RPMI8226 (cell line): Measurements from ENCODE around the gene FRS2.
A peak's percentile ranks its signal among the peaks of the same experiment; 100 is the strongest.
"Not testable (repeated sequence)": the region's sequence is repeated elsewhere in the genome, so short reads cannot be mapped to it uniquely, and the experiment has no call there.

Experiments used
- DNase-seq: peaks from one replicate; pipeline ENCODE4 v3.0.0-alpha.2; 2015

The FRS2 gene

DNA sequence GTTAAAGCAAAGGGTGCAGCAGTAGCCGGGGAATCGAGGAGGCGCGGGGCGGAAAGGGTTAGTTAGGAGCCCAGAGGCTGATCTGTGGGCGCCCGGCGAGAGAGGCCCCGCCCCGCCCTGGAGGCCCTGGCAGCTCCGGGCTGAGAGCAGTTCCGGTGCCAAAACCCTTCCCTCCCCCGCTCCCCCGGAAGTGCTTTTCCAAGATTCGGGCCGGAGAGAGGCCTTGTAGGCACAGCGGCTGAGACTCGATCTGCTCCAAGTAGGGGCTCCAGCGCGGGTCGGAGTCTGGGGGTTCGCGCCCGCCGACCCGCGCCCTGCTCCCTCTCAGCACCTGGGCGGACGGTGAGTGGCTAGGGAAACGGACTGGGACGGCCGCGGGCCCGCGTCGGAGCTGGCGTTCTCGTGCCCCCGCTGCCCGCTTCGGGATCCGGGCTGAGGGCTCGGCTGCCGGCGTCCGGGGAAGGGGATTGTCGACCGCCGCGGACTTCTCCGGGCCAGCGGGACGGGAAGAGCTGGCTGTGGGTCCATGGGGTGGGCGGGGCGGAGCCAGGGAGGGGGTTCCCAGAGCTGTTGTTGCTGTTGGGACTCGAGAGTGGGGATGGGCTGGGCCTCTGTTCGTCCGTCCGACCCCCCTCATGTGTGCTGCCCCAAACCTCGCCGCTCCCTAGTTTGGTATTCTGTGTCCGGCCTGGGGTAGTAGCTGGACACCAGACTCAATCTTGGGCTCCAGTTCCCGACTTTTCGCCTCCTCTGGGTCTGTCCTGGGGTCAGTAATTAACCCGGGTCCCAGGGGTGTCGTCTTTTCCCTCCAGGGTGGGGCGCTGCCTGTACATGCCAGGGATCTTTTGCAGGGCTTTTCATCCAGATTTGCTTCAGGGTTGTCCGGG is at the start of gene FRS2:
Gene FRS2, plus strand, starts transcription at position 200 of the 887 bp plus-strand sequence. CDS start 98,643 bp downstream, outside the sequence.
- peak; percentile 92 for DNase-seq

DNA sequence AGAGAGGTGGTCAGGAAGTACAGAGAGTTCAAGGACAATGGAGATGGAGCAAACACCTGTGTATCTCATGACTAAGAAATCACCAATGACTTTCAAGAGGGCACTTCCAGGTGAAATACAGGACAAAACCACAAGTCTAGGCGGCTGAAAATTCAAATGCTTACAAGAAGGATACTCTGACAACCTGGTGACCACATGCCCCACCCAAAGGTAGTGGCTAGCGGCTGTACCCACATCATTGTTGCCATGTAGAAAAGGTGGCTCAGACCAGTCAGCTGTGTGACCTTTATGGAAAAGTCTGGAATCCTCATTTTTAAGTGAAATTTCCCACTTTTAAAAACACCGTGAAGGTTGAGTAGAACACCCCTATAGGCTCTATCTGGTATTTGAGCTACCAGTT is 48.6 kb upstream of the FRS2 start:
- DNase-seq: no peak

- no peak for DNase-seq
Measured at GRCh38 chr12:69423037-69423905, 46.9 kb upstream of the FRS2 start.

DNA sequence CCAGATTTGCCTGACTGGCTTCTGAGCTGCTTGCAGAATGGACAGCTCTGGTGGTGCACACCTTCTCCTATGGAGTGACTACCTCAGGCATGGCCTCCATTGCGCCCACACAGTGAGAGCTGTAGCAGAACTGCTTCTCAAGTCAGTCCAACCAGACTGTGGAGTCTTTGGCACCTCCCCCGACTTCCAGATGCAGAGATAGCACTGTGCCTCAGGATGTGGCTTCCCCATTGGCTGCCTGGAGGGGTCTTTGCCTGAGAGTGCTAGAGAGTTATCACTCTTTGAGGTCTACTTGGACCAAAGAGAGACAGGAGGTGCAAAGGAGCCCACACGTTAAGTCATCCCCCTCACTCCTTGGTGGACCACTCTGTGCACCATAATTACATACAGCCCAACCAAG is 44.8 kb upstream of the FRS2 start:
- no peak for DNase-seq

- no peak for DNase-seq
Measured at GRCh38 chr12:69428351-69429073, 41.7 kb upstream of the FRS2 start.

GRCh38 chr12:69430942-69431590 is 39.1 kb upstream of the FRS2 start:
- no peak for DNase-seq

DNA sequence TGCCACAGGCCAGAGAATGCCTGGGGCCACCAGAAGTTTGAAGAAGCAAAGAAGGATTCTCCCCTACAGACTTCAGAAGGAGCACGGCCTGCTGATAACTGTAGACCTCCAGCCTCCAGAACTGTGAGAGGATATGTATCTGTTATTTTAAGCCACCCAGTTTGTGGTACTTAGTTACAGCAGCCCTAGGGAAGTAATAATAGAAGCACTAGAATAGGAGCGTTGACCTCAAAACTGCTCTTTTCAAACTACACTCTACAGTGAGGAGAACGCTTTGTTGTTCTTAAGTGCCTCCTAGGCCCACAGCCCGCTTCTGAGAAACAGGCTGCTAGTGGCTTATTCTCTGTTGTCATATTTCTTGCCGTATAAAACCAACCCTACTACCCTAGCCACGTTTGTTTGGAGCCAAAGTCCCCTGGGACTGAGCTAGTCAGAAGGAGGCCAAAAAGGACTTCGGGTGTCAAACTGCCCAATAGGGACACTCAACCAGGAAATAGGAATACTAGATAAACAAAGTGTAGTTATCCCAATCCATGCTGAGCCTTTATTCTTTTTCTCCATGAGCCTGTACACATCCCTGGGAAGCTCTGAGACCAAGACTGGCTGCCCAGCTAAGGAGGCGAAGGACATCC is 38.5 kb upstream of the FRS2 start:
- no peak for DNase-seq

DNA sequence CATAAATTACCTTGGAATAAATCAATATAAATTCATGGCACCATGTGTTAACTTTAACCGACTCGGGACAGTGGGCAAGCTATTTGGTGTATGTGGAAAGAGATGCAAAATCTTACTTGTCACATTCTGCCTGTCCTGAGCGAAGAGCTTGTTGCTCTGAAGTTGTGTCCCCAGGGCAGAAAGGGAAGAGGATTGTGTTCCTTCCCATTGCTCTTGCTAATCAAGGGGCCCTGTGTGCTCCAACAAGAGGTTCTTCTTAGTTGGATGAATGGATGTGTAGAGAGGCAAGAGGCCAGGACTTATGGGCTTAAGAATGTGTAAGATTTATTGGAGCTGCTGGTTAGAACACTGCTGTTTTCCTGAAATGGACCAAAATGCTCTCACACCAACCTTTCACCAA is 36.5 kb upstream of the FRS2 start:
- no peak for DNase-seq

- no peak for DNase-seq
Measured at GRCh38 chr12:69435644-69436043, 34.5 kb upstream of the FRS2 start.

- no peak for DNase-seq
Measured at GRCh38 chr12:69437073-69437472, 33.1 kb upstream of the FRS2 start.

- DNase-seq: no peak
Measured at GRCh38 chr12:69438539-69438938, 31.6 kb upstream of the FRS2 start.

- no peak for DNase-seq
Measured at GRCh38 chr12:69440016-69440415, 30.2 kb upstream of the FRS2 start.

DNA sequence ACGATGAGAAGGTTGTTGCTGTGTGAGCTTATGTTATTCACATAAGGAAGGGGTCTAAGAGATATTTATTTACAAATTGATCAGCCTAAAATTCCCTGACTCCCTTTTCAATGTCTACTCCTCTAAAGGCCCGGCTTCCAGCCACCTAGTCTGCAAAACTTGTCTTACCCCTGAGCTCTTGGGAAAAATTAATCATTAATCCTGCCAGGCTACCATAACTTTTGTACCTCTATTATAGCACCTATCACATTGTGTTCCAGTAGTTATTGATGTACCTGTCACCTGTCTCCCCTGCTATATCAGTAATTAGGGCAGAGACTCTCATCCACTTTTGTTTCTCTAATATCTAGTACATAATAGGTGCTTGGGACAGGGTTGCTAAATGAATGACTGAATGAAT is 29.3 kb upstream of the FRS2 start:
- no peak for DNase-seq

DNA sequence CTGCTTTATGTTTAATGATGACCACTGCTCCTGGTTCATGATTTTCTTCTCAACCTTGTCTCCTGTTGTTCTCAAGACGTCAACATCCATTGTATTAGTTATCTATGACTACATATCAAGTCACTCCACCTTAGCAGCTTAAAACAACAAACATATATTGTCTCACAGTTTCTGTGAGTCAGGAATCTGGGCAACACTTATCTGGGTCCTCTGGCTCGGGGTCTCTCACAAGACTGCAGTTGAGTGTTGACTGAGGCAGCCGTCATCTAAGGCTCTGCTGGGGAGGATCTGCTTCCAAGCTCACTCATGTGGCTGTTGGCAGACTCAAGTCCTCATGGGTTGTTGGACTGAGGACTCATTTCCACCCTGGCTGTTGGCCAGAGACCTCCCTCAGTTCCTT is 27.3 kb upstream of the FRS2 start:
- DNase-seq: no peak

- no peak for DNase-seq
Measured at GRCh38 chr12:69443916-69444315, 26.3 kb upstream of the FRS2 start.

DNA sequence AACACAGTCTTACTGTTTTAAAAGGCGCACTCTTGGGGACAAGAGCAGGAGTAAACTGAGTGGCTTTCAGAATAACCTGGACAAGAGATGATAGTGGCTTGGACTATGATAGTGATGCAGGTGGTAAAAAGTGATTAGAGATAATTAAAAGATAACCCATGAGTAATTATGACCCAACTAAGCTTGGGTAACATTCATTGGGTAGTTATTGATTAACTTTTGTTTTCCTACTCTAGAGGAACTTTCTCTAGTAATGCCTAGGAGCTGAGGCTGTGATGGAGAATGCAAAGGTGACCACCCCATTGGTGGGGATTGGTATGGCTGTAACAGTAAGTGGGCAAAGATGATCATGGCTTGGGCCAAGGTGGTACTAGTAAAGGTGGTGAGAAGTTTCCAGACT is 22.3 kb upstream of the FRS2 start:
- no peak for DNase-seq

DNA sequence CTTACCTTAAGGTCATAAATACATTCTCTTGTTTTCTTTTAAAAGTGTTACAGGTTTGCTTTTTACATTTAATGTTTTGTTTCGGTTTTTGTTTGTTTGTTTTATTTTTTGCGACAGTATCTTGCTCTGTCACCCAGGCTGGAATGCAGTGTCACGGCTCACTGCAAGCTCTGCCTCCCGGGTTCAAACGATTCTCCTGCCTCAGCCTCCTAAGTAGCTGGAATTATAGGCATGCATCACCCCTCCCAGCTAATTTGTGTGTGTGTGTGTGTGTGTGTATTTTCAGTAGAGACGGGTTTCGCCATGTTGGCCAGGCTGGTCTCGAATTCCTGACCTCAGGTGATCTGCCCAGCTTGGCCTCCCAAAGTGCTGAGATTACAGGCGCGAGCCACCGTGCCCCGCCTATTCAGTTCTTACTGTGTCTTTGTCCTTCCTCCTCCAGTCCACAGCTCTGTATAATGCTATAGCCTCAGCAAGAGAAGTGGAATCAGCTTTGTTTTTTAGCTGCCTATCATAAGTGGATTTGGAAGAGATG is 17.5 kb upstream of the FRS2 start:
- DNase-seq: not testable (repeated sequence)

DNA sequence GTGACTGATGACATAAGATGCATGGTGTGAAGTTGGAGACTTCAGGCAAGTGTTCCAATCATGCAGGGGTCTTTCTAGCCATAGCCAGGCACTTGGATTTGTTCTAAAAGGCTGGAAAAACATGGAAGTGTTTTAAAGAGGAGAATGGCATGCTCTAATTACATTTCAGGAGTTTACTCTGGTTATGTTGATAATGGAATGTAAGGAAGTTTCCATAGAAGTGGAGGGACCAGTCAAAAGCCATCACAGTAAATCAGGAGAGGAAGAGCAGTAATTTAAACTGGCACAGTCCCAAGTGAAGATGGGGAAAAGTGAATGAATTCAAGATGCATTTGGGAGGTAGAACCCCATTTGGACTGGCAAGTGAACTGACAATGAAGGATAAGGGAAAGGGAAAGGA is 13.9 kb upstream of the FRS2 start:
- no peak for DNase-seq

- DNase-seq: no peak
Measured at GRCh38 chr12:69457433-69457832, 12.8 kb upstream of the FRS2 start.

- DNase-seq: no peak
Measured at GRCh38 chr12:69459477-69459876, 10.7 kb upstream of the FRS2 start.

GRCh38 chr12:69464428-69464827 is 5.8 kb upstream of the FRS2 start:
- DNase-seq: no peak

DNA sequence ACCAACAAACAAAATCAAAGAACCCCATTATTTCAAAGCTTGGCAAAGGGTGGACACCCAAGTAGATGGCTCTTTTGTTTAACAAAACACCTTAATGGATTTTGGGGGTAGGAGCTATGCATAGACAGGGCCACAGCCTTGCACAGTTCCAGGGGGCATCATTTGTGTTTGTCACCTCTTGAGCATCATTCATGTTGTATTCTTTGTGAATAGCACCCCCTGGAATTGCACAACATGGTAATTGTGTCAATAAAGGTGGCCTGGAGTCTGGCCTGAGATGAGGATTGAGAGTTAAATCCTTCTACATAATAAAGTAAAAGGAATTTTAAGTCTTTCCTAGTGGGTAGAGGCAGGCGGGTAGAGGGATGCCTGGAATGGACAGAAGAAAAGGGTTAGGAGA is 3.3 kb upstream of the FRS2 start:
- no peak for DNase-seq
